Measurements from ENCODE around the gene SNTB2.
A peak's percentile ranks its signal among the peaks of the same experiment; 100 is the strongest.

The SNTB2 gene

GRCh38 chr16:69160192-69160591 lies 26.8 kb upstream of the SNTB2 start:
- Histone ChIP-seq H3K36me3 (ENCODE audit: control insufficient read depth, insufficient read depth, low read length) (peaks cover 96% of the 10 kb centered on the region), H3K27ac (ENCODE audit: low read depth, low read length, severe bottlenecking) (no peak overlapping the region), H3K4me3 (ENCODE audit: extremely low read depth, insufficient read depth, low read length, poor library complexity, severe bottlenecking) (no peak overlapping the region), H3K4me1 (ENCODE audit: control insufficient read depth, insufficient read depth, low read length, poor library complexity, severe bottlenecking) (no peaks in the 10 kb centered on the region), H3K9me3 (ENCODE audit: control insufficient read depth, low read length) (no peaks in the 10 kb centered on the region)
- WGBS, 2 experiments (ENCODE audit: insufficient coverage in 2 of 2), result 100% methylated on average over 1 of the region's 1 CpG

- no peak overlapping the region for H3K4me3 ChIP-seq (ENCODE audit: extremely low read depth, insufficient read depth, low read length, poor library complexity, severe bottlenecking)
- H3K36me3 ChIP-seq (ENCODE audit: control insufficient read depth, insufficient read depth, low read length), result peaks cover 95% of the 10 kb centered on the region
Observed at GRCh38 chr16:69165584-69165983, 21.4 kb upstream of the SNTB2 start.

GRCh38 chr16:69166221-69166833 lies 20.6 kb upstream of the SNTB2 start:
- no peak overlapping the region for H3K27ac ChIP-seq (ENCODE audit: low read depth, low read length, severe bottlenecking)
- peaks cover 18% of the 10 kb centered on the region for H3K4me1 ChIP-seq (ENCODE audit: control insufficient read depth, insufficient read depth, low read length, poor library complexity, severe bottlenecking)
- no peaks in the 10 kb centered on the region for H3K9me3 ChIP-seq (ENCODE audit: control insufficient read depth, low read length)
- WGBS, 2 experiments (ENCODE audit: insufficient coverage in 2 of 2), result 95 to 96% methylated on average over 8 of the region's 8 CpGs
- H3K4me3 ChIP-seq (ENCODE audit: extremely low read depth, insufficient read depth, low read length, poor library complexity, severe bottlenecking), result no peak overlapping the region
- peaks cover 89% of the 10 kb centered on the region for H3K36me3 ChIP-seq (ENCODE audit: control insufficient read depth, insufficient read depth, low read length)

More at GRCh38 chr16:69165584-69165983, 21.4 kb upstream of the SNTB2 start:
- no peak overlapping the region for H3K27ac ChIP-seq (ENCODE audit: low read depth, low read length, severe bottlenecking)
- H3K4me1 ChIP-seq (ENCODE audit: control insufficient read depth, insufficient read depth, low read length, poor library complexity, severe bottlenecking), result peaks cover 18% of the 10 kb centered on the region
- 96 to 100% methylated on average over 4 to 6 of the region's 6 CpGs for WGBS, 2 experiments (ENCODE audit: insufficient coverage in 2 of 2)
- H3K9me3 ChIP-seq (ENCODE audit: control insufficient read depth, low read length), result no peaks in the 10 kb centered on the region

- no peak overlapping the region for H3K27ac ChIP-seq (ENCODE audit: low read depth, low read length, severe bottlenecking)
- 90 to 100% methylated on average over 1 to 3 of the region's 7 CpGs for WGBS, 2 experiments (ENCODE audit: insufficient coverage in 2 of 2)
- no peak overlapping the region for H3K4me3 ChIP-seq (ENCODE audit: extremely low read depth, insufficient read depth, low read length, poor library complexity, severe bottlenecking)
- H3K36me3 ChIP-seq (ENCODE audit: control insufficient read depth, insufficient read depth, low read length), result peaks cover 82% of the 10 kb centered on the region
- H3K4me1 ChIP-seq (ENCODE audit: control insufficient read depth, insufficient read depth, low read length, poor library complexity, severe bottlenecking), result peaks cover 18% of the 10 kb centered on the region
- H3K9me3 ChIP-seq (ENCODE audit: control insufficient read depth, low read length), result no peaks in the 10 kb centered on the region
Observed at GRCh38 chr16:69166946-69167930, 19.7 kb upstream of the SNTB2 start.

- H3K27ac ChIP-seq (ENCODE audit: low read depth, low read length, severe bottlenecking), result peak overlapping the region; percentile 41
- H3K4me1 ChIP-seq (ENCODE audit: control insufficient read depth, insufficient read depth, low read length, poor library complexity, severe bottlenecking), result peaks cover 18% of the 10 kb centered on the region
- peaks cover 71% of the 10 kb centered on the region for H3K36me3 ChIP-seq (ENCODE audit: control insufficient read depth, insufficient read depth, low read length)
- no peaks in the 10 kb centered on the region for H3K9me3 ChIP-seq (ENCODE audit: control insufficient read depth, low read length)
- no peak overlapping the region for H3K4me3 ChIP-seq (ENCODE audit: extremely low read depth, insufficient read depth, low read length, poor library complexity, severe bottlenecking)
- 82 to 90% methylated on average over 2 of the region's 4 CpGs for WGBS, 2 experiments (ENCODE audit: insufficient coverage in 2 of 2)
Observed at GRCh38 chr16:69169051-69169450, 17.9 kb upstream of the SNTB2 start.

- Histone ChIP-seq H3K4me3 (ENCODE audit: extremely low read depth, insufficient read depth, low read length, poor library complexity, severe bottlenecking) (no peak overlapping the region), H3K27ac (ENCODE audit: low read depth, low read length, severe bottlenecking) (peak overlapping the region; percentile 41), H3K4me1 (ENCODE audit: control insufficient read depth, insufficient read depth, low read length, poor library complexity, severe bottlenecking) (peaks cover 18% of the 10 kb centered on the region), H3K9me3 (ENCODE audit: control insufficient read depth, low read length) (no peaks in the 10 kb centered on the region), H3K36me3 (ENCODE audit: control insufficient read depth, insufficient read depth, low read length) (peaks cover 66% of the 10 kb centered on the region)
- 67 to 90% methylated on average over 1 of the region's 6 CpGs for WGBS, 2 experiments (ENCODE audit: insufficient coverage in 2 of 2)
Observed at GRCh38 chr16:69169607-69170352, 17.2 kb upstream of the SNTB2 start.

GRCh38 chr16:69171325-69172084 lies 15.5 kb upstream of the SNTB2 start:
- H3K9me3 ChIP-seq (ENCODE audit: control insufficient read depth, low read length), result no peaks in the 10 kb centered on the region
- H3K4me3 ChIP-seq (ENCODE audit: extremely low read depth, insufficient read depth, low read length, poor library complexity, severe bottlenecking), result no peak overlapping the region
- 82 to 85% methylated on average over 4 of the region's 6 CpGs for WGBS, 2 experiments (ENCODE audit: insufficient coverage in 2 of 2)
- H3K27ac ChIP-seq (ENCODE audit: low read depth, low read length, severe bottlenecking), result peak overlapping the region; percentile 26
- peaks cover 53% of the 10 kb centered on the region for H3K36me3 ChIP-seq (ENCODE audit: control insufficient read depth, insufficient read depth, low read length)
- H3K4me1 ChIP-seq (ENCODE audit: control insufficient read depth, insufficient read depth, low read length, poor library complexity, severe bottlenecking), result peaks cover 14% of the 10 kb centered on the region

GRCh38 chr16:69176033-69176800 lies 10.7 kb upstream of the SNTB2 start:
- H3K9me3 ChIP-seq (ENCODE audit: control insufficient read depth, low read length), result no peaks in the 10 kb centered on the region
- WGBS, 2 experiments (ENCODE audit: insufficient coverage in 2 of 2), result 92 to 100% methylated on average over 2 to 3 of the region's 4 CpGs
- H3K4me3 ChIP-seq (ENCODE audit: extremely low read depth, insufficient read depth, low read length, poor library complexity, severe bottlenecking), result no peak overlapping the region
- no peak overlapping the region for H3K27ac ChIP-seq (ENCODE audit: low read depth, low read length, severe bottlenecking)
- H3K36me3 ChIP-seq (ENCODE audit: control insufficient read depth, insufficient read depth, low read length), result peaks cover 11% of the 10 kb centered on the region
- H3K4me1 ChIP-seq (ENCODE audit: control insufficient read depth, insufficient read depth, low read length, poor library complexity, severe bottlenecking), result no peaks in the 10 kb centered on the region

- H3K9me3 ChIP-seq (ENCODE audit: control insufficient read depth, low read length), result no peaks in the 10 kb centered on the region
- peaks cover 3% of the 10 kb centered on the region for H3K4me1 ChIP-seq (ENCODE audit: control insufficient read depth, insufficient read depth, low read length, poor library complexity, severe bottlenecking)
- WGBS, 2 experiments (ENCODE audit: insufficient coverage in 2 of 2), result 84 to 87% methylated on average over 5 to 6 of the region's 6 CpGs
- H3K27ac ChIP-seq (ENCODE audit: low read depth, low read length, severe bottlenecking), result no peak overlapping the region
- H3K4me3 ChIP-seq (ENCODE audit: extremely low read depth, insufficient read depth, low read length, poor library complexity, severe bottlenecking), result no peak overlapping the region
- peaks cover 4% of the 10 kb centered on the region for H3K36me3 ChIP-seq (ENCODE audit: control insufficient read depth, insufficient read depth, low read length)
Observed at GRCh38 chr16:69179328-69180010, 7.5 kb upstream of the SNTB2 start.
